Endothelial cell of umbilical vein (primary cell): ENCODE results near the gene SLC9A2. TPM values are rescaled to one million over a fixed set of nuclear protein-coding genes. Genes with fewer than 3 reads are reported as not detected.

ENCODE experiments used
- BruUV-seq: library from RNA; stranded (reverse); fragments of 400-500 nt; replicated peaks from 2 replicates; lab custom pipeline; 2021; lab: Mats Ljungman, UMichigan
- CTCF ChIA-PET: fragments of 300-600, 350-600 bp; sonication (Branson Sonifier 250); formaldehyde crosslinking; loops from one replicate; lab custom pipeline; 2021; ENCODE audit warnings: antibody characterized with exemption, inconsistent platforms; lab: Charles Lee
- POLR2A ChIA-PET: fragments of 300-600, 350-600 bp; sonication (Branson Sonifier 250); formaldehyde crosslinking; loops from one replicate; lab custom pipeline; 2021; ENCODE audit warnings: antibody characterized with exemption, inconsistent platforms; lab: Charles Lee
- DNase-seq: peaks from one replicate; pipeline ENCODE4 v3.0.0-alpha.2; 2011; ENCODE audit warnings: low read depth, low spot score
- FAIRE-seq: peaks from 2 replicates; lab custom pipeline; 2011; peaks lifted over from hg19 to GRCh38; lab: Jason Lieb, UNC
- H2AFZ ChIP-seq: 2 replicates; pipeline ENCODE4 v1.6.0; 2012; ENCODE audit warnings: low read depth, low read length, control low read depth, inconsistent platforms
- H3K27ac ChIP-seq: 2 replicates; pipeline ENCODE4 v1.5.1; 2011; ENCODE audit warnings: low read depth, mild to moderate bottlenecking, control low read depth, low read length, moderate library complexity; ENCODE audit not compliant: insufficient read depth
- H3K27me3 ChIP-seq, 2 experiments: 2 replicates each; pipeline versions ENCODE4 v1.6.0 to v1.6.1; 2011; ENCODE audit warnings: low read length in 2 of 2, mixed read lengths in 1 of 2; ENCODE audit not compliant: control insufficient read depth in 2 of 2, insufficient read depth in 2 of 2
- H3K36me3 ChIP-seq, 2 experiments: 2 replicates in 1 of 2; 3 replicates in 1 of 2; pipeline ENCODE4 v1.5.1; 2011; ENCODE audit warnings: low read length in 2 of 2, mild to moderate bottlenecking in 1 of 2, moderate library complexity in 1 of 2; ENCODE audit not compliant: control insufficient read depth in 2 of 2, insufficient read depth in 2 of 2; ENCODE audit errors: extremely low read depth in 1 of 2
- H3K4me1 ChIP-seq: 3 replicates; pipeline ENCODE4 v1.5.1; 2011; ENCODE audit warnings: mild to moderate bottlenecking, low read length; ENCODE audit not compliant: control insufficient read depth, insufficient read depth; ENCODE audit errors: extremely low read depth
- H3K4me2 ChIP-seq: 2 replicates; pipeline ENCODE4 v1.6.1; 2011; ENCODE audit warnings: low read length, control low read depth, mixed read lengths; ENCODE audit not compliant: insufficient read depth
- H3K4me3 ChIP-seq, 3 experiments: fragments of 200-600 bp in 1 of 3; sonication (generic), shearing (Covaris generic) in 1 of 3; replicated peaks in 1 of 3; 2 replicates each; pipeline ENCODE4 v1.5.1; 2011 to 2016; ENCODE audit warnings: control low read depth in 3 of 3, low read length in 3 of 3, mild to moderate bottlenecking in 2 of 3, inconsistent platforms in 1 of 3, low read depth in 1 of 3, moderate library complexity in 1 of 3; ENCODE audit not compliant: insufficient read depth in 1 of 3
- H3K79me2 ChIP-seq: 2 replicates; pipeline ENCODE4 v1.6.0; 2012; ENCODE audit warnings: low read length, inconsistent platforms; ENCODE audit not compliant: control insufficient read depth, insufficient read depth
- H3K9ac ChIP-seq: replicated peaks from 2 replicates; pipeline ENCODE3; 2011; ENCODE audit warnings: low read length, control low read depth; ENCODE audit not compliant: insufficient read depth; ENCODE audit errors: extremely low read depth
- H3K9me1 ChIP-seq: replicated peaks from 3 replicates; pipeline ENCODE4 v1.6.0; 2011; ENCODE audit warnings: mild to moderate bottlenecking, low read length; ENCODE audit not compliant: control insufficient read depth, insufficient read depth; ENCODE audit errors: extremely low read depth
- H3K9me3 ChIP-seq: replicated peaks from 2 replicates; pipeline ENCODE4 v1.5.1; 2012; ENCODE audit warnings: low read length, inconsistent platforms; ENCODE audit not compliant: control insufficient read depth, insufficient read depth
- H4K20me1 ChIP-seq: replicated peaks from 2 replicates; pipeline ENCODE3; 2011; ENCODE audit warnings: mild to moderate bottlenecking, low read length; ENCODE audit not compliant: control insufficient read depth, insufficient read depth; ENCODE audit errors: extremely low read depth
- GATA2 ChIP-seq: IDR thresholded peaks from 2 replicates; pipeline ENCODE4 v1.7.0; 2011; ENCODE audit warnings: low read depth, mild to moderate bottlenecking, moderate library complexity, mixed read lengths, low read length; ENCODE audit not compliant: insufficient read length, insufficient read depth
- JUN ChIP-seq: IDR thresholded peaks from 2 replicates; pipeline ENCODE4 v1.6.1; 2011; ENCODE audit warnings: borderline replicate concordance, low read depth; ENCODE audit not compliant: insufficient read length, insufficient read depth
- MYC ChIP-seq: IDR thresholded peaks from one replicate; pipeline ENCODE4 v1.6.1; 2011; ENCODE audit warnings: mild to moderate bottlenecking, low read depth, low read length
- POLR2A ChIP-seq: IDR thresholded peaks from 2 replicates; pipeline ENCODE4 v1.6.1; 2012; ENCODE audit warnings: low read depth, mild to moderate bottlenecking, control low read depth, low read length
- POLR2AphosphoS5 ChIP-seq: IDR thresholded peaks from 2 replicates; pipeline ENCODE4 v1.6.1; 2012; ENCODE audit warnings: low read depth, mild to moderate bottlenecking, control low read depth, low read length, moderate library complexity; ENCODE audit not compliant: insufficient read depth
- dilution Hi-C: fragments of 300-500 bp; cut with MboI; formaldehyde crosslinking; loops from one replicate; pipeline ENCODE4 v1.15.0; 2019; ENCODE audit warnings: low sequenced_read_pairs; ENCODE audit not compliant: extremely low pct_ligation_motif_present
- intact Hi-C: fragments of 100-400 bp; cut with micrococcal nuclease; formaldehyde crosslinking; loops from one replicate; pipeline ENCODE4 v1.10.0; 2022
- polyA plus RNA-seq, 4 experiments: library from polyadenylated mRNA; depleted of rRNA in 3 of 4; stranded (reverse) in 3 of 4; unstranded in 1 of 4; fragments of >200 nt; gene quantifications; 2 replicates each; pipeline versions ENCODE4 v1.2.1 to v1.2.3, GENCODE V29; 2011 to 2012; ENCODE audit warnings: missing spikeins in 1 of 4
- total RNA-seq: library from RNA; stranded (reverse); gene quantifications from 2 replicates; pipeline ENCODE4 v1.2.3, GENCODE V29; 2021
- TF ChIP-seq, protein P1 (sequence below), 2 donors: IDR thresholded peaks; 1 replicate in 1 of 2; 2 replicates in 1 of 2; pipeline ENCODE4 v1.5.1; 2011; ENCODE audit warnings: low read length in 2 of 2, mild to moderate bottlenecking in 2 of 2, moderate library complexity in 2 of 2, control low read depth in 1 of 2, inconsistent platforms in 1 of 2, low read depth in 1 of 2; ENCODE audit not compliant: insufficient read depth in 1 of 2; ENCODE audit errors: extremely low read depth in 1 of 2

SLC9A2 gene
- total and polyA plus RNA-seq, 2 donors (not counting 3 experiments of a cell fraction or from before 2014, with no cell fraction given), result 0.03 TPM; not detected in 1

DNA sequence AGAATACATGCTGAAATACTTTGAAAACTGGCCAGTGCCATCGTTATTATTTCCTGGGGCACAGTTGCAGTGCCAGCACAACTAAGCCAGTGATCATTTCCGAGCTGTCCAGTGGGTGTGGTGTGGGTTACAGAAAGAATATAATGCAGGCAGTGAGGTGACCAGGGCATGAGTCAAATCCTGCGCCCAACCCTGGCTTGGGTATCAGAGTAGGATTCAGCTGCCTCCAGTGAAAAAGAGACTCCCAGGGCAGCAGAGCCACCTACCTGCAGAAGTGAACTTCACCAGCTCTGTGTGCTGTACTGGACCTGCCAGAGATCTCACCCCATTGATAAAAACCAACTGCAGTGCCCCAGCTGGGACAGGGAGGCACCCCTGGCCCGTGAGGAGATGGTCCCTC is 18.0 kb downstream of the SLC9A2 start:
- no peak overlapping the region for H3K27ac ChIP-seq
- H4K20me1 ChIP-seq, result no peaks in the 10 kb centered on the region
- H2AFZ ChIP-seq, result no peak overlapping the region
- no peak overlapping the region for H3K9ac ChIP-seq
- ChIA-PET CTCF (interaction anchor here (1.3 kb wide), 1 partner anchor 164 kb away, joined by 3 read pairs; the partner anchor contains the start of gene SLC9A4), POLR2A (no interaction called here)
- no peak overlapping the region for H3K4me2 ChIP-seq
- intact Hi-C loops, result no loop called here
- H3K27me3 ChIP-seq, result peaks cover 2 to 4% of the 10 kb centered on the region in 2 experiments
- H3K4me3 ChIP-seq, result no peak overlapping the region
- no peaks in the 10 kb centered on the region for H3K9me3 ChIP-seq
- H3K36me3 ChIP-seq, result no peaks in the 10 kb centered on the region
- no peak for DNase-seq
- no peaks in the 10 kb centered on the region for H3K9me1 ChIP-seq
- dilution Hi-C loops, result no loop called here
- H3K4me1 ChIP-seq, result no peaks in the 10 kb centered on the region
- BruUV-seq, result no TSS peak
- H3K79me2 ChIP-seq, result no peaks in the 10 kb centered on the region
- TF ChIP-seq POLR2AphosphoS5 (no peak), GATA2 (no peak), POLR2A (no peak)
- no peak for FAIRE-seq

DNA sequence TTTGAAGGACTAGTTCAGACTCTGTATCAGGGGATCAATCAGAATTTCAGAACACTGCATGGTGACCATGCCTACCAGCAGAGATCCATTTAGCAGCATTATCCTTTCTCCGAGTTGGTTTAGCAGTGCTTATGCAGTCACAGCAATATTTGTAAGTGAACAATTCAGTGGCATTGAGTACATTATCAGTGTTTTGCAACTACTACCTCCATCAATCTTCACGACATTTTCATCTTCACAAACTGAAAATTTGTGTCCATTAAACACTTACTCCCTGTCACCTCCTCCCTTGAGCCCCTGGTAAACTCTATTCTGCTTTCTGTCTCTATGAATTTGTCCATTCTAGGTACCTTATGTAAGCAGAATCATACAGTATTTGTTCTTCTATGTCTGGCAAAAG is 20.1 kb downstream of the SLC9A2 start:
- intact Hi-C loops, result no loop called here
- ChIA-PET POLR2A (no interaction called here), CTCF (no interaction called here)
- no peak overlapping the region for H3K4me2 ChIP-seq
- no peaks in the 10 kb centered on the region for H3K4me1 ChIP-seq
- dilution Hi-C loops, result no loop called here
- no peak for TF ChIP-seq MYC
- TF ChIP-seq, protein P1, sequence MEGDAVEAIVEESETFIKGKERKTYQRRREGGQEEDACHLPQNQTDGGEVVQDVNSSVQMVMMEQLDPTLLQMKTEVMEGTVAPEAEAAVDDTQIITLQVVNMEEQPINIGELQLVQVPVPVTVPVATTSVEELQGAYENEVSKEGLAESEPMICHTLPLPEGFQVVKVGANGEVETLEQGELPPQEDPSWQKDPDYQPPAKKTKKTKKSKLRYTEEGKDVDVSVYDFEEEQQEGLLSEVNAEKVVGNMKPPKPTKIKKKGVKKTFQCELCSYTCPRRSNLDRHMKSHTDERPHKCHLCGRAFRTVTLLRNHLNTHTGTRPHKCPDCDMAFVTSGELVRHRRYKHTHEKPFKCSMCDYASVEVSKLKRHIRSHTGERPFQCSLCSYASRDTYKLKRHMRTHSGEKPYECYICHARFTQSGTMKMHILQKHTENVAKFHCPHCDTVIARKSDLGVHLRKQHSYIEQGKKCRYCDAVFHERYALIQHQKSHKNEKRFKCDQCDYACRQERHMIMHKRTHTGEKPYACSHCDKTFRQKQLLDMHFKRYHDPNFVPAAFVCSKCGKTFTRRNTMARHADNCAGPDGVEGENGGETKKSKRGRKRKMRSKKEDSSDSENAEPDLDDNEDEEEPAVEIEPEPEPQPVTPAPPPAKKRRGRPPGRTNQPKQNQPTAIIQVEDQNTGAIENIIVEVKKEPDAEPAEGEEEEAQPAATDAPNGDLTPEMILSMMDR (IDR thresholded peaks at IDR 0.05; ENCODE audit: extremely low read depth in 1 of 2, insufficient read depth in 1 of 2, low read depth in 1 of 2, low read length in 2 of 2), result no peak
- no peak for TF ChIP-seq POLR2AphosphoS5
- TF ChIP-seq JUN, result no peak
- no peaks in the 10 kb centered on the region for H3K9me3 ChIP-seq
- H3K27ac ChIP-seq, result no peak overlapping the region
- DNase-seq (no peak), FAIRE-seq (no peak)
- H4K20me1 ChIP-seq, result no peaks in the 10 kb centered on the region
- no peaks in the 10 kb centered on the region for H3K79me2 ChIP-seq
- H3K9ac ChIP-seq, result no peak overlapping the region
- no peak overlapping the region for H2AFZ ChIP-seq
- no TSS peak for BruUV-seq
- H3K36me3 ChIP-seq, result no peaks in the 10 kb centered on the region
- H3K9me1 ChIP-seq, result no peaks in the 10 kb centered on the region
- H3K4me3 ChIP-seq, result no peak overlapping the region
- H3K27me3 ChIP-seq, result peaks cover 4% of the 10 kb centered on the region in 2 experiments
